Gastrocnemius medialis (tissue), 4 donors: ENCODE measurements around the gene CA12.

Experiments used
- CTCF ChIP-seq, 5 experiments: fragments of 450-650 bp in 3 of 5; fragments of 200-600 bp in 2 of 5; sonication (generic) in 2 of 5; IDR thresholded peaks in 4 of 5; conservative IDR thresholded peaks in 1 of 5; 1 replicate in 4 of 5; 2 replicates in 1 of 5; pipeline ENCODE4 v1.5.1; 2016 to 2019; ENCODE audit warnings: antibody characterized with exemption in 5 of 5, mild to moderate bottlenecking in 3 of 5, moderate library complexity in 3 of 5
- POLR2A ChIP-seq, 2 donors: fragments of 450-650 bp; IDR thresholded peaks; one replicate each; pipeline ENCODE4 v1.6.1; 2017; ENCODE audit warnings: antibody characterized with exemption in 2 of 2, mild to moderate bottlenecking in 2 of 2, moderate library complexity in 2 of 2

- no peak for TF ChIP-seq CTCF (IDR thresholded peaks at IDR 0.05 in 4 of 5, conservative IDR thresholded peaks at IDR 0.05 in 1 of 5)
- no peak for TF ChIP-seq POLR2A (IDR thresholded peaks at IDR 0.05)
These were observed 1.4 kb downstream of the CA12 start for GRCh38 chr15:63380151-63380807.
